ENCODE measurements around the gene ANGPTL2.

The ANGPTL2 gene

DNA sequence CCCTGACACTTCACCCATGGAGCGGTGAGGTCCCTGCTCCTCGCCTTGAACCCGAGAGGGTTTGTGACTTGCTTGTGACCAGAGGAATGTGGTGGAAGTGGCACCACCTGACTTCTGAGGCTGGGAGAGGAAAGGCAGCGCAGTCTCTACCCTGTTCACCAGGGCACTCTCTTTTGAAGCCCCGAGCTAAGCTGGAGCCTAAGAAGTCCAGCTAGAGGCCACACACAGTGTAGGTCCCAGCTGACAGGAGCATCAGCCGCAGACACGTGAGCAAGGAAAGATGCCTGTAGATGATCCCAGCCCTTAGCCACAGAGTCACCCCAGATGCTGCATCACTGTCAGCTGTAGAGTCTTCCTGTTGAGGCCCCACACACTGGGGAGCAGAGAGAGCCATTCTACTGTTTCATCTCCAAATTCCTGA, 1.7 kb upstream of the ANGPTL2 start:
- H3K9me2 ChIP-seq (replicated peaks; ENCODE audit: control insufficient read depth, low read length) = no peaks in the 10 kb centered on the region
- no peak for TF ChIP-seq EZH2phosphoT487 (IDR thresholded peaks at IDR 0.05; ENCODE audit: borderline replicate concordance, low read length)
- TF ChIP-seq, protein P1, sequence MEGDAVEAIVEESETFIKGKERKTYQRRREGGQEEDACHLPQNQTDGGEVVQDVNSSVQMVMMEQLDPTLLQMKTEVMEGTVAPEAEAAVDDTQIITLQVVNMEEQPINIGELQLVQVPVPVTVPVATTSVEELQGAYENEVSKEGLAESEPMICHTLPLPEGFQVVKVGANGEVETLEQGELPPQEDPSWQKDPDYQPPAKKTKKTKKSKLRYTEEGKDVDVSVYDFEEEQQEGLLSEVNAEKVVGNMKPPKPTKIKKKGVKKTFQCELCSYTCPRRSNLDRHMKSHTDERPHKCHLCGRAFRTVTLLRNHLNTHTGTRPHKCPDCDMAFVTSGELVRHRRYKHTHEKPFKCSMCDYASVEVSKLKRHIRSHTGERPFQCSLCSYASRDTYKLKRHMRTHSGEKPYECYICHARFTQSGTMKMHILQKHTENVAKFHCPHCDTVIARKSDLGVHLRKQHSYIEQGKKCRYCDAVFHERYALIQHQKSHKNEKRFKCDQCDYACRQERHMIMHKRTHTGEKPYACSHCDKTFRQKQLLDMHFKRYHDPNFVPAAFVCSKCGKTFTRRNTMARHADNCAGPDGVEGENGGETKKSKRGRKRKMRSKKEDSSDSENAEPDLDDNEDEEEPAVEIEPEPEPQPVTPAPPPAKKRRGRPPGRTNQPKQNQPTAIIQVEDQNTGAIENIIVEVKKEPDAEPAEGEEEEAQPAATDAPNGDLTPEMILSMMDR (IDR thresholded peaks at IDR 0.05; ENCODE audit: low read depth, low read length, poor library complexity, severe bottlenecking) = no peak
- peaks cover 21% of the 10 kb centered on the region for H3K4me1 ChIP-seq (ENCODE audit: control insufficient read depth, low read length)
- H3K36me3 ChIP-seq (ENCODE audit: control insufficient read depth, low read length) = no peaks in the 10 kb centered on the region
- no peak overlapping the region for H3K27ac ChIP-seq (ENCODE audit: low read depth, low read length)
- no peak overlapping the region for H3K4me3 ChIP-seq (ENCODE audit: low read length)
- H3K27me3 ChIP-seq (ENCODE audit: control insufficient read depth, low read length) = peaks cover 16% of the 10 kb centered on the region
- H4K20me1 ChIP-seq (ENCODE audit: control insufficient read depth, insufficient read depth, low read depth, low read length) = 0 out of 2 replicates have a peak, but pooled peaks cover 5% of the 10 kb centered on the region
- no peak overlapping the region for H3K4me2 ChIP-seq (ENCODE audit: low read length)
- H3K9me3 ChIP-seq (ENCODE audit: control insufficient read depth, insufficient read depth, low read length) = no peaks in the 10 kb centered on the region
- no peaks in the 10 kb centered on the region for H3F3A ChIP-seq (ENCODE audit: control insufficient read depth, insufficient read depth)
- no peaks in the 10 kb centered on the region for H3K79me2 ChIP-seq (ENCODE audit: control insufficient read depth, low read length)

DNA sequence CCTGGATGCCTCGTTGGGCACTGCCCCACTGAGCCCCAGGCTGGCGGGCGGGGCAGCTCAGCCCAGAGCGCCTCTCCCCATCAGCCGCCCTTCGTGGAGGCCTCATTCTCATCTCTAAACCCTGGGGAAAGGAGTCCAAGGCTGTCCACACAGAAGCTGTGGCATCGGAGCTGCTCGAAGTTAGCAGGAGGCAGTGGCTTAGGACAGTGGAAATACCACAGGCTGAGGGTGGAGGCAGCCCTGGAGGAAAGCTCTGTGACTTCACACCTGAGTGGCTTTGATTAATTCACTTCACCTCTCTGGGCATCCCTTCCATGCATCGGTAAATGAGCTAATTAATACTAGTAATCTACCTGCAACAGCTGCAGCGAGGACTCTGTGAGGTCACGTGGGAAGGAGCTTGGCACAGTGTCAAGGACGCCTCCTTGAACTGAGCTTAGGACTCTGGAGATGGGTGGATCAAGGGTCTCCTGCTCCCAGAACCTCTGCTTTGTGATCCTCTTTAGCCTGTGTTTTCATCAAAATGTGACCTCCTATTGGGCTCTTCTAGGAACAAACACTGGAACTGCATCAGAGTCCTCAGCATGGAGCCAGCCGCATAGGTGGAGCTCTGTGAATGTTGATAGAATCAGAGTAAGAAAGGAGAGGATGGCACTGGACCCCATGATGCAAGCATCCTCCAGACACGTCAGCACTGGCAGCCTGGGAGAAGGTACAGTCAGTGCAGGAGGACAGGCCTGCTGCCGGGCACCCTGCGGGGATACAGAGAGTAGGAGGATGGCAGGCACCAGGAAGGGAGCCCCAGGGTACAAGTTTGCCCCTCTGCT, 842 bp upstream of the ANGPTL2 start:
- H3K9me3 ChIP-seq (ENCODE audit: control insufficient read depth, insufficient read depth, low read length) = no peaks in the 10 kb centered on the region
- H3K9me2 ChIP-seq (replicated peaks; ENCODE audit: control insufficient read depth, low read length) = no peaks in the 10 kb centered on the region
- no peak overlapping the region for H3K4me3 ChIP-seq (ENCODE audit: low read length)
- H3K27me3 ChIP-seq (ENCODE audit: control insufficient read depth, low read length) = peaks cover 16% of the 10 kb centered on the region
- TF ChIP-seq, protein P1 (IDR thresholded peaks at IDR 0.05; ENCODE audit: low read depth, low read length, poor library complexity, severe bottlenecking) = no peak
- TF ChIP-seq EZH2phosphoT487 (IDR thresholded peaks at IDR 0.05; ENCODE audit: borderline replicate concordance, low read length) = no peak
- peak overlapping the region; percentile 46 for H3K4me2 ChIP-seq (ENCODE audit: low read length)
- H3K79me2 ChIP-seq (ENCODE audit: control insufficient read depth, low read length) = no peaks in the 10 kb centered on the region
- no peaks in the 10 kb centered on the region for H3K36me3 ChIP-seq (ENCODE audit: control insufficient read depth, low read length)
- no peaks in the 10 kb centered on the region for H3F3A ChIP-seq (ENCODE audit: control insufficient read depth, insufficient read depth)
- H4K20me1 ChIP-seq (ENCODE audit: control insufficient read depth, insufficient read depth, low read depth, low read length) = 0 out of 2 replicates have a peak, but pooled peaks cover 5% of the 10 kb centered on the region
- H3K27ac ChIP-seq (ENCODE audit: low read depth, low read length) = no peak overlapping the region
- peaks cover 21% of the 10 kb centered on the region for H3K4me1 ChIP-seq (ENCODE audit: control insufficient read depth, low read length)

DNA sequence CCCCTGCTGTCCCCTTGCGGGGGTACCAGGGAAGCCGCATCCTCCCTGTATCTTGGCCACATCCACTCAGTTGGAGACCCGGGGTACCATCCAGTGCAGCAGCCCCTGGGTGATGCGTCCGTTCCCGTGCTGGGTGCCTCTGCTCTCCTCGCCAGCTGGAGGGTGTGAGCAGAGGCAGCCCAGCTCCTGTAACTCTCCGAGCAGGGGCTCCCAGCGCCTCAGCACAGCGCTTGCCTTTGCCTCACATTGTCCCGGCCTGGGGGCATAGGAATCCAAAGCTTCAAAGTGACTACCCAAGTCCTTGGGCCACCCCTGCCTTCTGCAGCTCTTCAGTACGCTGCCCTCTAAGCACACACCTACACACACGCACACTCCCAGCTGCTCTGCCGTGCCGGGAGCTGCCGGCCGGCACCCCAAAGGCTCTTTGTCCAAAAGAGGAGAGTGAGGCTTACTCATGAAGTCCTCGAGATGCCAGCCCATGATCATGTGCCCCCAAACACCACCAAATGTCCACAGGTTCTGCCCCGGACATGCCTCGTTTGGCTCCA, 733 bp downstream of the ANGPTL2 start:
- Histone ChIP-seq H3F3A (ENCODE audit: control insufficient read depth, insufficient read depth) (no peaks in the 10 kb centered on the region), H3K36me3 (ENCODE audit: control insufficient read depth, low read length) (no peaks in the 10 kb centered on the region), H3K4me3 (ENCODE audit: low read length) (no peak overlapping the region), H4K20me1 (ENCODE audit: control insufficient read depth, insufficient read depth, low read depth, low read length) (0 out of 2 replicates have a peak, but pooled peaks cover 5% of the 10 kb centered on the region), H3K9me2 (replicated peaks; ENCODE audit: control insufficient read depth, low read length) (no peaks in the 10 kb centered on the region), H3K9me3 (ENCODE audit: control insufficient read depth, insufficient read depth, low read length) (no peaks in the 10 kb centered on the region), H3K4me1 (ENCODE audit: control insufficient read depth, low read length) (peaks cover 24% of the 10 kb centered on the region), H3K27me3 (ENCODE audit: control insufficient read depth, low read length) (peaks cover 15% of the 10 kb centered on the region), H3K4me2 (ENCODE audit: low read length) (no peak overlapping the region), H3K27ac (ENCODE audit: low read depth, low read length) (no peak overlapping the region), H3K79me2 (ENCODE audit: control insufficient read depth, low read length) (no peaks in the 10 kb centered on the region)
- TF ChIP-seq, protein P1 (IDR thresholded peaks at IDR 0.05; ENCODE audit: low read depth, low read length, poor library complexity, severe bottlenecking) = no peak
- TF ChIP-seq EZH2phosphoT487 (IDR thresholded peaks at IDR 0.05; ENCODE audit: borderline replicate concordance, low read length) = no peak
